K562 (cell line): ENCODE measurements around the gene SOD1. TPM values are rescaled to one million over a fixed set of nuclear protein-coding genes. Genes with fewer than 3 reads are reported as not detected.

ENCODE experiments used
- ATAC-seq: fragments of 200-7000 bp; cut with Tn5 transposase; 3 replicates; pipeline ENCODE4 v1.9.1; 2020; ENCODE audit warnings: moderate library complexity
- BruUV-seq: library from RNA; stranded (reverse); fragments of 400-500 nt; replicated peaks from 2 replicates; lab custom pipeline; 2021; lab: Mats Ljungman, UMichigan
- CTCF ChIA-PET: fragments of 300-600 bp; formaldehyde crosslinking; extraction: SDS; loops from one replicate; lab custom pipeline; 2021; ENCODE audit warnings: low intra/inter-chr PET ratio; lab: Yijun Ruan, JAX
- POLR2A ChIA-PET: fragments of 300-600, 350-650 bp; sonication (Branson Sonifier 250); formaldehyde crosslinking; extraction: SDS; loops from one replicate; lab custom pipeline; 2021; ENCODE audit warnings: antibody characterized with exemption, inconsistent platforms; lab: Yijun Ruan, JAX
- DNase-seq, 4 experiments: peaks; one replicate each; pipeline versions ENCODE4 v3.0.0 to v3.0.0-alpha.2; 2011 to 2018; ENCODE audit warnings: low spot score in 3 of 4, mixed read lengths in 3 of 4; ENCODE audit errors: extremely low read depth in 1 of 4
- FAIRE-seq: peaks from 2 replicates; lab custom pipeline; 2011; peaks lifted over from hg19 to GRCh38; lab: Jason Lieb, UNC
- H2AFZ ChIP-seq: 2 replicates; pipeline ENCODE4 v1.6.0; 2011; ENCODE audit warnings: low read depth, low read length, control low read depth, inconsistent platforms
- H3K27ac ChIP-seq: fragments of 200-600 bp; 3 replicates; pipeline ENCODE4 v1.8.0; 2011; ENCODE audit warnings: low read depth, mild to moderate bottlenecking, control low read depth, inconsistent platforms, low read length, moderate library complexity, mixed read lengths; ENCODE audit errors: extremely low read depth
- H3K27me3 ChIP-seq, 2 experiments: fragments of 300-600 bp in 1 of 2; 2 replicates in 1 of 2; 3 replicates in 1 of 2; pipeline versions ENCODE4 v1.6.0 to v1.8.0; 2011; ENCODE audit warnings: inconsistent platforms in 2 of 2, low read length in 2 of 2, mild to moderate bottlenecking in 1 of 2, mixed read lengths in 1 of 2, moderate library complexity in 1 of 2; ENCODE audit not compliant: control insufficient read depth in 2 of 2, insufficient read depth in 2 of 2
- H3K36me3 ChIP-seq: fragments of 300-600 bp; 3 replicates; pipeline ENCODE4 v1.8.0; 2011; ENCODE audit warnings: mild to moderate bottlenecking, low read length, inconsistent platforms; ENCODE audit not compliant: control insufficient read depth, insufficient read depth
- H3K4me1 ChIP-seq, 2 experiments: fragments of 200-600 bp in 1 of 2; replicated peaks in 1 of 2; 2 replicates in 1 of 2; 3 replicates in 1 of 2; pipeline versions ENCODE4 v1.5.1 to v1.8.0; 2011; ENCODE audit warnings: inconsistent platforms in 2 of 2, low read length in 2 of 2, mild to moderate bottlenecking in 1 of 2, mixed read lengths in 1 of 2, moderate library complexity in 1 of 2; ENCODE audit not compliant: control insufficient read depth in 2 of 2, insufficient read depth in 2 of 2
- H3K4me2 ChIP-seq: 2 replicates; pipeline ENCODE4 v1.6.1; 2011; ENCODE audit warnings: low read length, control low read depth, inconsistent platforms, mixed read lengths; ENCODE audit not compliant: insufficient read depth
- H3K4me3 ChIP-seq: fragments of 200-600 bp; sonication (generic), shearing (Covaris generic); 2 replicates; pipeline ENCODE4 v1.5.1; 2016; ENCODE audit warnings: control low read depth, inconsistent platforms
- H3K79me2 ChIP-seq: fragments of 200-600 bp; 3 replicates; pipeline ENCODE4 v1.8.0; 2011; ENCODE audit warnings: low read length, inconsistent platforms; ENCODE audit not compliant: control insufficient read depth, insufficient read depth
- H3K9ac ChIP-seq, 2 experiments: 2 replicates each; pipeline versions ENCODE4 v1.6.0 to v1.6.1; 2011; ENCODE audit warnings: low read depth in 2 of 2, low read length in 2 of 2, control low read depth in 1 of 2, inconsistent platforms in 1 of 2, mild to moderate bottlenecking in 1 of 2, mixed read lengths in 1 of 2; ENCODE audit not compliant: insufficient read depth in 1 of 2
- H3K9me1 ChIP-seq: one replicate; pipeline ENCODE4 v1.6.0; 2011; ENCODE audit warnings: inconsistent platforms, mild to moderate bottlenecking, low read length, moderate library complexity; ENCODE audit not compliant: control insufficient read depth, insufficient read depth
- H3K9me3 ChIP-seq: replicated peaks from 2 replicates; pipeline ENCODE4 v1.5.1; 2011; ENCODE audit warnings: low read depth, low read length, inconsistent platforms; ENCODE audit not compliant: control insufficient read depth, insufficient read depth
- H4K20me1 ChIP-seq: replicated peaks from 2 replicates; pipeline ENCODE4 v1.6.1; 2011; ENCODE audit warnings: low read length, inconsistent platforms, mixed read lengths; ENCODE audit not compliant: control insufficient read depth, insufficient read depth
- DACH1 ChIP-seq: fragments of 450-650 bp; IDR thresholded peaks from 2 replicates; pipeline ENCODE4 v1.6.1; 2018; ENCODE audit not compliant: partially characterized antibody
- NUFIP1 ChIP-seq: fragments of 450-650 bp; IDR thresholded peaks from 2 replicates; pipeline ENCODE4 v1.6.1; 2018; ENCODE audit not compliant: partially characterized antibody
- SIN3B ChIP-seq: fragments of 450-650 bp; IDR thresholded peaks from 2 replicates; pipeline ENCODE4 v1.6.1; 2017; ENCODE audit warnings: low read depth, mild to moderate bottlenecking, moderate library complexity
- ZNF699 ChIP-seq: fragments of 250-450 bp; sonication (Bioruptor Pico); IDR thresholded peaks from 2 replicates; pipeline ENCODE4 v1.8.0; 2021; ENCODE audit warnings: mild to moderate bottlenecking, moderate library complexity; ENCODE audit not compliant: insufficient replicate concordance
- ZNF766 ChIP-seq: fragments of 200-800 bp; sonication (Bioruptor generic); conservative IDR thresholded peaks from 2 replicates; pipeline ENCODE4 v1.6.1; 2016; ENCODE audit warnings: missing genetic modification characterization, missing compliant biosample characterization
- WGBS: fragments of 100-300 bp; shearing (Covaris generic); methylation state at CpG from one replicate; pipeline ENCODE4 v1.1.6; 2016; ENCODE audit warnings: low coverage, mixed read lengths; ENCODE audit not compliant: insufficient coverage; ENCODE audit errors: missing lambda C conversion rate; 5-methylcytosine and 5-hydroxymethylcytosine counted together
- in situ Hi-C: fragments of 300-500 bp; cut with MboI; formaldehyde crosslinking; loops from 4 replicates; pipeline ENCODE4 v1.15.0; 2018; ENCODE audit warnings: inconsistent platforms, mixed read lengths
- intact Hi-C: fragments of 100-400 bp; cut with micrococcal nuclease; formaldehyde crosslinking; loops from 2 replicates; pipeline ENCODE4 v1.14.2; 2022
- polyA plus RNA-seq, 8 experiments: library from polyadenylated mRNA; depleted of rRNA in 4 of 8; stranded (reverse) in 5 of 8; unstranded in 3 of 8; fragments of >200 nt; fragmentation: Nextera tagmentation in 2 of 8; fragmentation: Illumina TruSeq in 1 of 8; extraction: Ambion mirVana in 2 of 8; extraction: Trizol in 1 of 8; gene quantifications; 2 replicates each; pipeline versions ENCODE4 v1.2.1 to v1.2.3, GENCODE V29; 2011 to 2014; ENCODE audit warnings: inconsistent platforms in 1 of 8, missing spikeins in 1 of 8
- total RNA-seq, 7 experiments: library from RNA; depleted of rRNA in 6 of 7; stranded (reverse); fragments of >200 nt in 6 of 7; fragmentation: Illumina TruSeq in 2 of 7; extraction: Trizol in 2 of 7; gene quantifications; 2 replicates each; pipeline versions ENCODE4 v1.2.1 to v1.2.3, GENCODE V29; 2011 to 2021; ENCODE audit warnings: low replicate concordance in 1 of 7

Gene SOD1
- total and polyA plus RNA-seq, 9 of the 15 experiments (the other 6 are each of a cell fraction or from before 2014, with no cell fraction given): 452 to 1,409 (median 633) TPM

GRCh38 chr21:31663584-31664249, 4.2 kb downstream of the SOD1 start:
- Histone ChIP-seq H3K27me3 (no peaks in the 10 kb centered on the region), H3K27ac (no peak overlapping the region), H4K20me1 (peaks cover 21% of the 10 kb centered on the region; the same call in 1 of the 2 replicates), H3K9me1 (no peaks in the 10 kb centered on the region), H3K79me2 (peaks cover 68% of the 10 kb centered on the region), H3K4me2 (no peak overlapping the region), H3K4me1 (peaks cover 18 to 26% of the 10 kb centered on the region in 2 experiments; a peak in 4 of 5 replicates), H3K9me3 (no peaks in the 10 kb centered on the region), H3K9ac (peak overlapping the region in 1 of 2 experiments; percentile 21; a peak in 1 of 4 replicates), H3K4me3 (no peak overlapping the region), H2AFZ (no peak overlapping the region), H3K36me3 (peaks cover 74% of the 10 kb centered on the region)
- ChIA-PET CTCF (no interaction called here), POLR2A (interaction anchor here (0.6 kb wide), 1 partner anchor 51 kb away, joined by 3 read pairs; no protein-coding TSS in a partner anchor)
- DNase-seq: no peak
- intact Hi-C loops: no loop called here
- no peak for ATAC-seq
- FAIRE-seq: no peak
- 78% methylated on average over 7 of the region's 7 CpGs for WGBS
- BruUV-seq: no TSS peak
- peak; percentile 43 for TF ChIP-seq DACH1
- no peak for TF ChIP-seq ZNF766 (CRISPR knock-in tag)
- TF ChIP-seq SIN3B: no peak
- no peak for TF ChIP-seq ZNF699 (CRISPR knock-in tag)
- TF ChIP-seq NUFIP1: no peak
- in situ Hi-C loops: no loop called here
